Calu3 (cell line): ENCODE measurements around the gene ITPK1. TPM values are rescaled to one million over a fixed set of nuclear protein-coding genes. Genes with fewer than 3 reads are reported as not detected.
"Not testable (repeated sequence)": the region's sequence is repeated elsewhere in the genome, so short reads cannot be mapped to it uniquely, and the experiment has no call there.

Experiments
- BruUV-seq: library from RNA; stranded (reverse); fragments of 400-500 nt; replicated peaks from 2 replicates; lab custom pipeline; 2021; lab: Mats Ljungman, UMichigan
- CTCF ChIA-PET: fragments of 300-600 bp; sonication (Branson Sonifier 250); formaldehyde crosslinking; loops from one replicate; lab custom pipeline; 2022; ENCODE audit warnings: antibody characterized with exemption; lab: Charles Lee
- DNase-seq: peaks from one replicate; pipeline ENCODE4 v3.0.0; 2022
- H3K27ac Mint-ChIP-seq: one replicate; pipeline ENCODE4 v1.8.0; 2022; ENCODE audit warnings: mixed read lengths; ENCODE audit not compliant: unreplicated experiment
- H3K27me3 Mint-ChIP-seq: one replicate; pipeline ENCODE4 v1.8.0; 2022; ENCODE audit warnings: mixed read lengths; ENCODE audit not compliant: unreplicated experiment
- H3K36me3 Mint-ChIP-seq: one replicate; pipeline ENCODE4 v1.8.0; 2022; ENCODE audit warnings: mild to moderate bottlenecking, moderate library complexity, mixed read lengths; ENCODE audit not compliant: insufficient read depth, unreplicated experiment
- H3K4me1 Mint-ChIP-seq: one replicate; pipeline ENCODE4 v1.8.0; 2022; ENCODE audit warnings: mild to moderate bottlenecking, low read depth, mixed read lengths; ENCODE audit not compliant: unreplicated experiment
- H3K4me3 Mint-ChIP-seq: one replicate; pipeline ENCODE4 v1.8.0; 2022; ENCODE audit warnings: mild to moderate bottlenecking, low read depth, moderate library complexity, mixed read lengths; ENCODE audit not compliant: unreplicated experiment
- H3K9me3 Mint-ChIP-seq: one replicate; pipeline ENCODE4 v1.8.0; 2022; ENCODE audit warnings: low read depth, mixed read lengths; ENCODE audit not compliant: unreplicated experiment
- intact Hi-C: fragments of 100-400 bp; cut with micrococcal nuclease; formaldehyde crosslinking; loops from one replicate; pipeline ENCODE4 v1.10.0; 2022; ENCODE audit not compliant: unreplicated experiment
- total RNA-seq: library from RNA; stranded (reverse); gene quantifications from 2 replicates; pipeline ENCODE4 v1.2.3, GENCODE V29; 2022
- TF ChIP-seq, protein P1 (sequence below): fragments of 200-600 bp; IDR thresholded peaks from one replicate; pipeline ENCODE4 v1.8.0; 2022; ENCODE audit warnings: antibody characterized with exemption; ENCODE audit not compliant: unreplicated experiment

The ITPK1 gene
- total RNA-seq, 1 experiment from 2014 or later = 94.3 TPM

DNA sequence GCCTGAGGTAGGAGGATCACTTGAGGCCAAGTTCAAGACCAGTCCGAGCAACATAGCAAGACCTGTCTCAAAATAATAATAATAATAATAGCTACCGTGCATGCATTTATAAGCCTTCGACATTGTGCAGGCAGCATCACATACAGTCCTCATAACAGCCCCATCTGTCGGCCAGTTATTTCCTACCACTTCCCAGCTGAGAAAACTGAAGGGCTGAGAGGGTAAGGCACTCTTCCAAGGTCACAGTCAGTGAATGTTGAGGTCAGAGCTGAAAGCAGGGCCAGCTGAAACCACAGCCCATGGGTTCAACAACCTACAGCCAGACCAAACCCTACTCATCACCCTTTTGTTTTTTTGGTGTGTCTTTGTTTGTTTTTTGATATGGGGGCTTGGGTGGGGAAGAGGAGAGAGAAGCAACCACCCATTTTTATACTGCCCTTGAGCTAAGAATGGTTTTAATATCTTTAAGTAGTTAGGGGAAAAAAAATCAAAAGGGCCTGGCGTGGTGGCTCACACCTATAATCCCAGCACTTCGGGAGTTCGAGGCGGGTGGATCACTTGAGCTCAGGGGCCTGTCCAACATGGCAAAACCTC is 16.8 kb upstream of the ITPK1 start:
- peak; percentile 41 for DNase-seq
- Mint-ChIP-seq H3K27ac (no peak overlapping the region), H3K4me1 (peaks cover 15% of the 10 kb centered on the region), H3K9me3 (no peaks in the 10 kb centered on the region), H3K4me3 (no peak overlapping the region), H3K27me3 (no peaks in the 10 kb centered on the region), H3K36me3 (no peaks in the 10 kb centered on the region)
- TF ChIP-seq, protein P1, sequence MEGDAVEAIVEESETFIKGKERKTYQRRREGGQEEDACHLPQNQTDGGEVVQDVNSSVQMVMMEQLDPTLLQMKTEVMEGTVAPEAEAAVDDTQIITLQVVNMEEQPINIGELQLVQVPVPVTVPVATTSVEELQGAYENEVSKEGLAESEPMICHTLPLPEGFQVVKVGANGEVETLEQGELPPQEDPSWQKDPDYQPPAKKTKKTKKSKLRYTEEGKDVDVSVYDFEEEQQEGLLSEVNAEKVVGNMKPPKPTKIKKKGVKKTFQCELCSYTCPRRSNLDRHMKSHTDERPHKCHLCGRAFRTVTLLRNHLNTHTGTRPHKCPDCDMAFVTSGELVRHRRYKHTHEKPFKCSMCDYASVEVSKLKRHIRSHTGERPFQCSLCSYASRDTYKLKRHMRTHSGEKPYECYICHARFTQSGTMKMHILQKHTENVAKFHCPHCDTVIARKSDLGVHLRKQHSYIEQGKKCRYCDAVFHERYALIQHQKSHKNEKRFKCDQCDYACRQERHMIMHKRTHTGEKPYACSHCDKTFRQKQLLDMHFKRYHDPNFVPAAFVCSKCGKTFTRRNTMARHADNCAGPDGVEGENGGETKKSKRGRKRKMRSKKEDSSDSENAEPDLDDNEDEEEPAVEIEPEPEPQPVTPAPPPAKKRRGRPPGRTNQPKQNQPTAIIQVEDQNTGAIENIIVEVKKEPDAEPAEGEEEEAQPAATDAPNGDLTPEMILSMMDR = peak; percentile 31
- CTCF ChIA-PET = interaction anchor here (0.6 to 2.3 kb wide), 8 partner anchors 14 to 252 kb away, joined by 3 to 23 read pairs (median 4); partner anchors contain the start of genes GON7 and UBR7
- intact Hi-C loops = no loop called here
- BruUV-seq = no TSS peak

DNA sequence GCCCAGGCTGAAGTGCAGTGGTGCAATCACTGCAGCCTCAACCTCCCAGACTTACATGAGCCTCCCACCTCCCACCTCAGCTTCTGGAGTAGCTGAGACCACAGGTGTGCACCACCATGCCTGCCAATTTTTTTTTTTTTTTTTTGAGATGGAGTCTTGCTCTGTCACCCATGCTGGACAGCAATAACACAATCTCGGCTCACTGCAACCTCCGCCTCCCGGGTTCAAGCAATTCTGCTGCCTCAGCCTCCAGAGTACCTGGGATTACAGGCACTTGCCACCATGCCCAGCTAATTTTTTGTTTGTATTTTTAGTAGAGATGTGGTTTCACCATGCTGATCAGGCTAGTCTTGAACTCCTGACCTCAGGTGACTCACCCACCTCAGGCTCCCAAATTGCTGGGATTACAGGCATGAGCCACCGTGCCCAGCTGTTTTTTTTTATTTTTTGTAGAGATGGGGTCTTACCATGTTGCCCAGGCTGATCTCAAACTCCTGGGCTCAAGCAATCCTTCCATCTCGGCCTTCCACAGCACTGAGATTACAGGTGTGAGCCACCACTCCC is 15.6 kb upstream of the ITPK1 start:
- H3K27ac Mint-ChIP-seq, H3K9me3 Mint-ChIP-seq, H3K4me3 Mint-ChIP-seq, H3K36me3 Mint-ChIP-seq, H3K27me3 Mint-ChIP-seq, DNase-seq, BruUV-seq, intact Hi-C loops: not testable (repeated sequence)
- CTCF ChIA-PET = interaction anchor here (0.7 to 2.3 kb wide), 3 partner anchors 15 to 182 kb away, joined by 3 to 23 read pairs (median 4); no protein-coding TSS in a partner anchor
- H3K4me1 Mint-ChIP-seq = peaks cover 15% of the 10 kb centered on the region

DNA sequence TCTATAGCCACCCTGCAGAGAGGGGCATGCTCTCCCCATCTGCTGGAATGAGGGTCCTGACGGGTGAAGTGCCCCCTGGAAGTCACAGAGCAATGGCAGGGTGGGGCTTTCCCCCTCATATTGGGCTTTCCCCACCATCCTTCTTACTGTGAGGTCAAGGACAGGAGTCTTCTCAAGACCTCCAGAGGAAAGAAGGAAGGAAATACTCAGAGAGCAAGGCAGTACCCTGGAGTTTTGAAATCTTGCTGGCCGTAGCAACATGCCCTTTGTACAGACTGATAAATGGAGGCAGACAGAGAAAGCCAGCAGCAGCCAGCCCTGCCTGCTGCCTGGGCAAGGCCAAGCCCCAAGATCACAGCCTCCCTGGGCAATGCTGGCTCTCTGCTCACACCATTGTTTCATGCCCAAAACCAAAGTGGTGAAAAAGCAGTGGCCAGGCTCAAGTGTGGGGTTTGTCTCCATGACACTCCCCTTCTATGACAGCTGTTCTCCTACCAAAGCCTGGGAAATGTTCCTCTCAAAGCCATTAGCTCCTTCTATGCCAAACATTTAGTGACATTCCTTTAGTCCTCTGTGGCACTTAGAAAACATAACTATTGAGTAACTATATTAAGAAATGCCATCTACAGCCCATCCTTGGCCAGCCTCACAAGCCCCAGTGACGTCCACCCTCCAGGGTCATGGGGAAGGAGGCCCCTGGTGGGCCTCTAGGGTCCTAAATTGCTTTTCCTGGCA is 13.2 kb upstream of the ITPK1 start:
- BruUV-seq = no TSS peak
- DNase-seq = no peak
- TF ChIP-seq, protein P1 = no peak
- H3K36me3 Mint-ChIP-seq = no peaks in the 10 kb centered on the region
- intact Hi-C loops = no loop called here
- CTCF ChIA-PET = no interaction called here
- no peak overlapping the region for H3K27ac Mint-ChIP-seq
- no peaks in the 10 kb centered on the region for H3K9me3 Mint-ChIP-seq
- peaks cover 7% of the 10 kb centered on the region for H3K4me1 Mint-ChIP-seq
- no peaks in the 10 kb centered on the region for H3K27me3 Mint-ChIP-seq
- no peak overlapping the region for H3K4me3 Mint-ChIP-seq

DNA sequence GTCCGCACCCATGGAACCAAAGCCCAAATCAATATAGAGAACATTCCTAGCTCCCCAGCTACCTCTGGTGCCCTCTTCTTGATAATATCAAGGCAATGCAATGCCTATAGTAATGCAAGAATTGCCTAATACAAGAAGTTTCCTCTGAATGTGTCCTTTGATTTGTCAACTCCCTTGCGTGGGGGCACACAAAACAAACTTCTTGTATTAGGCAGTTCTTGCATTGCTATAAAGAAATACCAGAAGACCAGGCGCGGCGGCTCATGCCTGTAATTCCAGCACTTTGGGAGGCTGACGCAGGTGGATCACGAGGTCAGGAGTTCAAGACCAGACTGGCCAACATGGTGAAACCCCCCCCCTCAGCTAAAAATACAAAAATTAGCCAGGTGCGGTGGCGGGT is 10.4 kb upstream of the ITPK1 start:
- BruUV-seq = no TSS peak
- CTCF ChIA-PET = no interaction called here

More for the DNA sequence above, 10.4 kb upstream of the ITPK1 start:
- H3K4me1 Mint-ChIP-seq = no peaks in the 10 kb centered on the region
- no peaks in the 10 kb centered on the region for H3K27me3 Mint-ChIP-seq
- intact Hi-C loops = no loop called here
- no peak for DNase-seq
- TF ChIP-seq, protein P1 = no peak
- H3K9me3 Mint-ChIP-seq = no peaks in the 10 kb centered on the region
- no peaks in the 10 kb centered on the region for H3K36me3 Mint-ChIP-seq
- no peak overlapping the region for H3K4me3 Mint-ChIP-seq
- no peak overlapping the region for H3K27ac Mint-ChIP-seq
